Measurements from ENCODE around the gene GPR143. TPM values are rescaled to one million over a fixed set of nuclear protein-coding genes. Genes with fewer than 3 reads are reported as not detected.

GPR143 gene
- total and polyA plus RNA-seq, 4 donors: 0.33 to 1.4 (median 0.48) TPM

DNA sequence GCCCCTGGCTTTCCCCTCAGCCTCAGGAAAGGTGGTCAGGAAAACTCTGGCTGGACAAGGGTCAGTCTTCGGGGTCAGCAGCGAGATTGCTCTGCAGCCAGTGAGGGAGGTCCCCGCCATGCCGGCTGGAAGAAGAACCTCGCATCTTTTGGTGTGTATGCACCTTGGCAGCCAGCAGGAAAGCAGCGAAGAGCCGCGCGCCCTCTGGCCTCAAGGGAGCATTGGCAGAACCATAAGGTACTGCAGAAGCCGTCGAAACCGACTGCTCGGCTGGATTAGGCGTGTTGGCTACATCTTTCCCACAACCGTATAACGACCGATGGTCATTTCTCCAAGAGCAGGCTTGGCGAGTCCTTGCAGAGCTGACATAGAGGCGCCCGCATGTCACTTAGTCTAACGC lies 48.3 kb downstream of the GPR143 start (continued):
- TF ChIP-seq, protein P1, sequence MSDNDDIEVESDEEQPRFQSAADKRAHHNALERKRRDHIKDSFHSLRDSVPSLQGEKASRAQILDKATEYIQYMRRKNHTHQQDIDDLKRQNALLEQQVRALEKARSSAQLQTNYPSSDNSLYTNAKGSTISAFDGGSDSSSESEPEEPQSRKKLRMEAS (IDR thresholded peaks at IDR 0.05): no peak
- TF ChIP-seq, protein P2, sequence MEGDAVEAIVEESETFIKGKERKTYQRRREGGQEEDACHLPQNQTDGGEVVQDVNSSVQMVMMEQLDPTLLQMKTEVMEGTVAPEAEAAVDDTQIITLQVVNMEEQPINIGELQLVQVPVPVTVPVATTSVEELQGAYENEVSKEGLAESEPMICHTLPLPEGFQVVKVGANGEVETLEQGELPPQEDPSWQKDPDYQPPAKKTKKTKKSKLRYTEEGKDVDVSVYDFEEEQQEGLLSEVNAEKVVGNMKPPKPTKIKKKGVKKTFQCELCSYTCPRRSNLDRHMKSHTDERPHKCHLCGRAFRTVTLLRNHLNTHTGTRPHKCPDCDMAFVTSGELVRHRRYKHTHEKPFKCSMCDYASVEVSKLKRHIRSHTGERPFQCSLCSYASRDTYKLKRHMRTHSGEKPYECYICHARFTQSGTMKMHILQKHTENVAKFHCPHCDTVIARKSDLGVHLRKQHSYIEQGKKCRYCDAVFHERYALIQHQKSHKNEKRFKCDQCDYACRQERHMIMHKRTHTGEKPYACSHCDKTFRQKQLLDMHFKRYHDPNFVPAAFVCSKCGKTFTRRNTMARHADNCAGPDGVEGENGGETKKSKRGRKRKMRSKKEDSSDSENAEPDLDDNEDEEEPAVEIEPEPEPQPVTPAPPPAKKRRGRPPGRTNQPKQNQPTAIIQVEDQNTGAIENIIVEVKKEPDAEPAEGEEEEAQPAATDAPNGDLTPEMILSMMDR (IDR thresholded peaks at IDR 0.05; ENCODE audit: low read depth, low read length, missing input control): no peak
- TF ChIP-seq EGR1 (IDR thresholded peaks at IDR 0.05; ENCODE audit: low read depth in 2 of 2): no peak

DNA sequence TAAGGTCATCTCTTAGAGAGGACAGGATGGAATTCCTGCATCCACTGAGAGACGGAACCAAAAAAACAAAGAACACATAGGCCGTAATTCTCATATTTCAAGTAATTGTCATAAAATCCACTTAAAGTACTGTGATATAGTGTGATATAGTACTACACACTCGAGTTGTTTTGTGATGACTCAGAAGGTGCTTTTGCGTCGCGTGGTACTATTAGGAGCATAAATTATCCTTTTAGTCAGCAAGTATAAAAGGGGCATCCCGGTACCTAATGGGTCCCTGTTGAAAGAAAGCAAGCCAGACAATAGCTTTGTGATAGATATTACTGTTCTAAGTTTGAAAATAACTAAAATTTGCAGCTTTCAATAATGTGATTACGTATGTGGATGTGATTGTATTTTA lies 55.3 kb downstream of the GPR143 start:
- Histone ChIP-seq H3K27me3 (ENCODE audit: control insufficient read depth in 4 of 4, insufficient read depth in 4 of 4, low read length in 3 of 4) (no peaks in the 10 kb centered on the region), H3K4me3 (ENCODE audit: low read depth in 1 of 3, low read length in 3 of 3) (no peak overlapping the region), H3K9ac (ENCODE audit: low read depth in 1 of 2, low read length in 2 of 2) (no peak overlapping the region), H3K9me3 (ENCODE audit: control insufficient read depth in 4 of 4, low read length in 3 of 4) (no peaks in the 10 kb centered on the region), H3K4me1 (ENCODE audit: control insufficient read depth in 4 of 4, insufficient read depth in 4 of 4, low read length in 3 of 4) (peaks cover 0 to 2% (median 0%) of the 10 kb centered on the region in 4 donors), H3K36me3 (ENCODE audit: control insufficient read depth in 4 of 4, insufficient read depth in 3 of 4, low read depth in 1 of 4, low read length in 3 of 4) (peaks cover 1 to 44% (median 15%) of the 10 kb centered on the region in 4 donors), H3K27ac (ENCODE audit: low read depth in 1 of 2, low read length in 2 of 2) (no peak overlapping the region)
- TF ChIP-seq, protein P3, sequence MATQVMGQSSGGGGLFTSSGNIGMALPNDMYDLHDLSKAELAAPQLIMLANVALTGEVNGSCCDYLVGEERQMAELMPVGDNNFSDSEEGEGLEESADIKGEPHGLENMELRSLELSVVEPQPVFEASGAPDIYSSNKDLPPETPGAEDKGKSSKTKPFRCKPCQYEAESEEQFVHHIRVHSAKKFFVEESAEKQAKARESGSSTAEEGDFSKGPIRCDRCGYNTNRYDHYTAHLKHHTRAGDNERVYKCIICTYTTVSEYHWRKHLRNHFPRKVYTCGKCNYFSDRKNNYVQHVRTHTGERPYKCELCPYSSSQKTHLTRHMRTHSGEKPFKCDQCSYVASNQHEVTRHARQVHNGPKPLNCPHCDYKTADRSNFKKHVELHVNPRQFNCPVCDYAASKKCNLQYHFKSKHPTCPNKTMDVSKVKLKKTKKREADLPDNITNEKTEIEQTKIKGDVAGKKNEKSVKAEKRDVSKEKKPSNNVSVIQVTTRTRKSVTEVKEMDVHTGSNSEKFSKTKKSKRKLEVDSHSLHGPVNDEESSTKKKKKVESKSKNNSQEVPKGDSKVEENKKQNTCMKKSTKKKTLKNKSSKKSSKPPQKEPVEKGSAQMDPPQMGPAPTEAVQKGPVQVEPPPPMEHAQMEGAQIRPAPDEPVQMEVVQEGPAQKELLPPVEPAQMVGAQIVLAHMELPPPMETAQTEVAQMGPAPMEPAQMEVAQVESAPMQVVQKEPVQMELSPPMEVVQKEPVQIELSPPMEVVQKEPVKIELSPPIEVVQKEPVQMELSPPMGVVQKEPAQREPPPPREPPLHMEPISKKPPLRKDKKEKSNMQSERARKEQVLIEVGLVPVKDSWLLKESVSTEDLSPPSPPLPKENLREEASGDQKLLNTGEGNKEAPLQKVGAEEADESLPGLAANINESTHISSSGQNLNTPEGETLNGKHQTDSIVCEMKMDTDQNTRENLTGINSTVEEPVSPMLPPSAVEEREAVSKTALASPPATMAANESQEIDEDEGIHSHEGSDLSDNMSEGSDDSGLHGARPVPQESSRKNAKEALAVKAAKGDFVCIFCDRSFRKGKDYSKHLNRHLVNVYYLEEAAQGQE (IDR thresholded peaks at IDR 0.05): no peak
- TF ChIP-seq TAF1 (conservative IDR thresholded peaks at IDR 0.05) (no peak), NR2F2 (IDR thresholded peaks at IDR 0.05) (no peak), YY1 (IDR thresholded peaks at IDR 0.05) (no peak), JUND (IDR thresholded peaks at IDR 0.05) (no peak), HNF4A (conservative IDR thresholded peaks at IDR 0.05) (no peak), RXRA (IDR thresholded peaks at IDR 0.05) (no peak), HNF4G (IDR thresholded peaks at IDR 0.05) (no peak), FOXA1 (IDR thresholded peaks at IDR 0.05) (no peak)
- TF ChIP-seq, protein P4, sequence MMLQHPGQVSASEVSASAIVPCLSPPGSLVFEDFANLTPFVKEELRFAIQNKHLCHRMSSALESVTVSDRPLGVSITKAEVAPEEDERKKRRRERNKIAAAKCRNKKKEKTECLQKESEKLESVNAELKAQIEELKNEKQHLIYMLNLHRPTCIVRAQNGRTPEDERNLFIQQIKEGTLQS (IDR thresholded peaks at IDR 0.05): no peak
- TF ChIP-seq, protein P5, sequence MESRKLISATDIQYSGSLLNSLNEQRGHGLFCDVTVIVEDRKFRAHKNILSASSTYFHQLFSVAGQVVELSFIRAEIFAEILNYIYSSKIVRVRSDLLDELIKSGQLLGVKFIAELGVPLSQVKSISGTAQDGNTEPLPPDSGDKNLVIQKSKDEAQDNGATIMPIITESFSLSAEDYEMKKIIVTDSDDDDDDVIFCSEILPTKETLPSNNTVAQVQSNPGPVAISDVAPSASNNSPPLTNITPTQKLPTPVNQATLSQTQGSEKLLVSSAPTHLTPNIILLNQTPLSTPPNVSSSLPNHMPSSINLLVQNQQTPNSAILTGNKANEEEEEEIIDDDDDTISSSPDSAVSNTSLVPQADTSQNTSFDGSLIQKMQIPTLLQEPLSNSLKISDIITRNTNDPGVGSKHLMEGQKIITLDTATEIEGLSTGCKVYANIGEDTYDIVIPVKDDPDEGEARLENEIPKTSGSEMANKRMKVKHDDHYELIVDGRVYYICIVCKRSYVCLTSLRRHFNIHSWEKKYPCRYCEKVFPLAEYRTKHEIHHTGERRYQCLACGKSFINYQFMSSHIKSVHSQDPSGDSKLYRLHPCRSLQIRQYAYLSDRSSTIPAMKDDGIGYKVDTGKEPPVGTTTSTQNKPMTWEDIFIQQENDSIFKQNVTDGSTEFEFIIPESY (IDR thresholded peaks at IDR 0.05): no peak
- 82% methylated on average over 8 of the region's 8 CpGs for WGBS
- DNase-seq (ENCODE audit: low spot score): no peak
